OCI-LY7 (cell line): ENCODE data around the gene RNF126. TPM values are rescaled to one million over a fixed set of nuclear protein-coding genes. Genes with fewer than 3 reads are reported as not detected.

ENCODE experiments used
- BruUV-seq: library from RNA; stranded (reverse); fragments of 400-500 nt; replicated peaks from 2 replicates; lab custom pipeline; 2021; lab: Mats Ljungman, UMichigan
- CTCF ChIA-PET: fragments of 300-600 bp; sonication (Branson Sonifier 250); formaldehyde crosslinking; loops from one replicate; lab custom pipeline; 2022; ENCODE audit warnings: antibody characterized with exemption; ENCODE audit not compliant: unreplicated experiment; lab: Charles Lee
- POLR2A ChIA-PET: fragments of 300-600 bp; sonication (Branson Sonifier 250); formaldehyde crosslinking; loops from one replicate; lab custom pipeline; 2022; ENCODE audit warnings: antibody characterized with exemption; lab: Charles Lee
- DNase-seq: peaks from one replicate; pipeline ENCODE4 v3.0.0-alpha.2; 2015; ENCODE audit warnings: low spot score
- H2AFZ ChIP-seq: fragments of 200-600 bp; sonication (generic), shearing (Covaris generic); 2 replicates; pipeline ENCODE4 v1.6.1; 2014; ENCODE audit warnings: mild to moderate bottlenecking, antibody characterized with exemption, low read length, moderate library complexity
- H3K27ac ChIP-seq: fragments of 200-600 bp; sonication (generic); 2 replicates; pipeline ENCODE4 v1.5.1; 2014; ENCODE audit warnings: mixed run types, low read depth, mild to moderate bottlenecking, moderate library complexity, low read length, inconsistent platforms; ENCODE audit not compliant: poor library complexity, severe bottlenecking
- H3K36me3 ChIP-seq: fragments of 200-600 bp; sonication (generic); 2 replicates; pipeline ENCODE4 v1.6.1; 2014; ENCODE audit warnings: mild to moderate bottlenecking, antibody characterized with exemption, low read length, moderate library complexity, mixed read lengths; ENCODE audit not compliant: insufficient read depth
- H3K4me1 ChIP-seq: fragments of 200-600 bp; sonication (generic); 2 replicates; pipeline ENCODE4 v1.5.1; 2014; ENCODE audit warnings: mild to moderate bottlenecking, low read length; ENCODE audit not compliant: insufficient read depth, poor library complexity, severe bottlenecking
- H3K4me2 ChIP-seq: fragments of 200-600 bp; sonication (generic); 2 replicates; pipeline ENCODE4 v1.6.1; 2014; ENCODE audit warnings: mild to moderate bottlenecking, low read length
- H3K4me3 ChIP-seq: fragments of 200-600 bp; sonication (generic); 2 replicates; pipeline ENCODE4 v1.5.1; 2014; ENCODE audit warnings: mild to moderate bottlenecking, low read depth, low read length; ENCODE audit not compliant: poor library complexity, severe bottlenecking
- H3K79me2 ChIP-seq: fragments of 200-600 bp; sonication (generic); 2 replicates; pipeline ENCODE4 v1.6.1; 2016; ENCODE audit warnings: low read depth, mild to moderate bottlenecking, low read length, moderate library complexity, mixed read lengths; ENCODE audit not compliant: insufficient read depth
- H3K9me2 ChIP-seq: fragments of 200-600 bp; sonication (generic); 2 replicates; pipeline ENCODE4 v1.6.1; 2016; ENCODE audit warnings: mild to moderate bottlenecking, low read length, mixed read lengths; ENCODE audit not compliant: insufficient read depth
- H3K9me3 ChIP-seq: fragments of 200-600 bp; sonication (generic); 2 replicates; pipeline ENCODE4 v1.6.1; 2014; ENCODE audit warnings: mild to moderate bottlenecking, mixed run types, low read length, mixed read lengths
- H4K20me1 ChIP-seq: fragments of 200-600 bp; sonication (generic); 2 replicates; pipeline ENCODE4 v1.6.1; 2014; ENCODE audit warnings: mild to moderate bottlenecking, antibody characterized with exemption, low read length, moderate library complexity, mixed read lengths; ENCODE audit not compliant: insufficient read depth
- CTCF ChIP-seq: fragments of 200-600 bp; sonication (generic); conservative IDR thresholded peaks from 2 replicates; pipeline ENCODE4 v1.5.1; 2014; ENCODE audit warnings: mild to moderate bottlenecking, antibody characterized with exemption, low read length, moderate library complexity, mixed read lengths
- EZH2phosphoT487 ChIP-seq: fragments of 200-600 bp; sonication (generic); IDR thresholded peaks from 2 replicates; pipeline ENCODE4 v1.6.1; 2018; ENCODE audit warnings: low read depth, borderline replicate concordance, mild to moderate bottlenecking, mixed run types, antibody characterized with exemption, low read length, moderate library complexity, mixed read lengths
- intact Hi-C: fragments of 100-400 bp; cut with micrococcal nuclease; formaldehyde crosslinking; loops from one replicate; pipeline ENCODE4 v1.10.0; 2022; ENCODE audit not compliant: unreplicated experiment
- total RNA-seq, 2 experiments: library from RNA; depleted of rRNA in 1 of 2; stranded (reverse); fragments of >200 nt in 1 of 2; shearing (Covaris generic) in 1 of 2; gene quantifications; 2 replicates each; pipeline ENCODE4 v1.2.3, GENCODE V29; 2014 to 2022

RNF126 gene
- total RNA-seq, 2 experiments from 2014 or later = 98.6 to 104 TPM

- DNase-seq = no peak
- Histone ChIP-seq H3K79me2 (no peaks in the 10 kb centered on the region), H3K36me3 (no peaks in the 10 kb centered on the region), H3K27ac (no peak overlapping the region), H3K9me2 (no peaks in the 10 kb centered on the region), H3K4me3 (no peak overlapping the region), H4K20me1 (no peaks in the 10 kb centered on the region), H3K4me2 (no peak overlapping the region), H2AFZ (no peak overlapping the region), H3K9me3 (no peaks in the 10 kb centered on the region), H3K4me1 (peaks cover 5% of the 10 kb centered on the region)
- POLR2A ChIA-PET = no interaction called here
- CTCF ChIA-PET = no interaction called here
- BruUV-seq = no TSS peak
- intact Hi-C loops = no loop called here
- TF ChIP-seq EZH2phosphoT487 = no peak
- no peak for TF ChIP-seq CTCF
These were observed 61.7 kb downstream of the RNF126 start for GRCh38 chr19:601310-601709.

Other genes with a start within 250 kb of the RNF126 start
- gene SHC2, start 202.2 kb downstream of the RNF126 start, total RNA-seq (2014; rRNA removed; shearing (Covaris generic)) = 0.28 TPM in 1 of 2 replicates, not detected in the other
- gene SHC2, start 202.2 kb downstream of the RNF126 start, total RNA-seq (2022) = 0.48 and 0.65 TPM in 2 replicates
- gene MADCAM1, start 166.7 kb downstream of the RNF126 start, total RNA-seq (2014; rRNA removed; shearing (Covaris generic)) = 0.26 and 0.69 TPM in 2 replicates
- 2.0 TPM in 2 replicates for gene MADCAM1, start 166.7 kb downstream of the RNF126 start, total RNA-seq (2022)
- 17.2 and 25.6 TPM in 2 replicates for gene TPGS1, start 155.7 kb downstream of the RNF126 start, total RNA-seq (2014; rRNA removed; shearing (Covaris generic))
- gene TPGS1, start 155.7 kb downstream of the RNF126 start, total RNA-seq (2022) = 20.8 and 24.4 TPM in 2 replicates
- 65.2 and 77.2 TPM in 2 replicates for gene CDC34, start 131.5 kb downstream of the RNF126 start, total RNA-seq (2014; rRNA removed; shearing (Covaris generic))
- 58.0 and 58.2 TPM in 2 replicates for gene CDC34, start 131.5 kb downstream of the RNF126 start, total RNA-seq (2022)
- not detected in 2 replicates for gene GZMM, start 119.2 kb downstream of the RNF126 start, total RNA-seq (2014; rRNA removed; shearing (Covaris generic))
- not detected in 2 replicates for gene GZMM, start 119.2 kb downstream of the RNF126 start, total RNA-seq (2022)
- 158 and 180 TPM in 2 replicates for gene BSG, start 90.6 kb downstream of the RNF126 start, total RNA-seq (2014; rRNA removed; shearing (Covaris generic))
- gene BSG, start 90.6 kb downstream of the RNF126 start, total RNA-seq (2022) = 189 and 197 TPM in 2 replicates
- gene HCN2, start 73.3 kb downstream of the RNF126 start, total RNA-seq (2014; rRNA removed; shearing (Covaris generic)) = 0.05 and 0.06 TPM in 2 replicates
- gene HCN2, start 73.3 kb downstream of the RNF126 start, total RNA-seq (2022) = 1.0 and 1.2 TPM in 2 replicates
- 50.0 and 65.5 TPM in 2 replicates for gene POLRMT, start 29.7 kb downstream of the RNF126 start, total RNA-seq (2014; rRNA removed; shearing (Covaris generic))
- gene POLRMT, start 29.7 kb downstream of the RNF126 start, total RNA-seq (2022) = 70.7 and 74.6 TPM in 2 replicates
- 0.21 TPM in 1 of 2 replicates, not detected in the other for gene FGF22, start 23.3 kb downstream of the RNF126 start, total RNA-seq (2014; rRNA removed; shearing (Covaris generic))
- 0.48 and 0.53 TPM in 2 replicates for gene FGF22, start 23.3 kb downstream of the RNF126 start, total RNA-seq (2022)
- 3.4 and 5.7 TPM in 2 replicates for gene FSTL3, start 13.2 kb upstream of the RNF126 start, total RNA-seq (2014; rRNA removed; shearing (Covaris generic))
- 6.5 and 7.3 TPM in 2 replicates for gene FSTL3, start 13.2 kb upstream of the RNF126 start, total RNA-seq (2022)
- gene PRSS57, start 32.2 kb upstream of the RNF126 start, total RNA-seq (2014; rRNA removed; shearing (Covaris generic)) = not detected in 2 replicates
- not detected in 2 replicates for gene PRSS57, start 32.2 kb upstream of the RNF126 start, total RNA-seq (2022)
- gene PALM, start 45.7 kb upstream of the RNF126 start, total RNA-seq (2014; rRNA removed; shearing (Covaris generic)) = 1.4 TPM in 1 of 2 replicates, not detected in the other
- gene PALM, start 45.7 kb upstream of the RNF126 start, total RNA-seq (2022) = 0.42 and 1.2 TPM in 2 replicates
- gene MISP, start 87.9 kb upstream of the RNF126 start, total RNA-seq (2014; rRNA removed; shearing (Covaris generic)) = not detected in 2 replicates
- gene MISP, start 87.9 kb upstream of the RNF126 start, total RNA-seq (2022) = 0.23 TPM in 1 of 2 replicates, not detected in the other
- gene PTBP1, start 134.2 kb upstream of the RNF126 start, total RNA-seq (2014; rRNA removed; shearing (Covaris generic)) = 284 and 315 TPM in 2 replicates
- gene PTBP1, start 134.2 kb upstream of the RNF126 start, total RNA-seq (2022) = 468 and 479 TPM in 2 replicates
- not detected in 2 replicates for gene PLPPR3, start 158.7 kb upstream of the RNF126 start, total RNA-seq (2014; rRNA removed; shearing (Covaris generic))
- not detected in 2 replicates for gene PLPPR3, start 158.7 kb upstream of the RNF126 start, total RNA-seq (2022)
- gene AZU1, start 164.6 kb upstream of the RNF126 start, total RNA-seq (2014; rRNA removed; shearing (Covaris generic)) = not detected in 2 replicates
- not detected in 2 replicates for gene AZU1, start 164.6 kb upstream of the RNF126 start, total RNA-seq (2022)
- not detected in 2 replicates for gene PRTN3, start 177.8 kb upstream of the RNF126 start, total RNA-seq (2014; rRNA removed; shearing (Covaris generic))
- gene PRTN3, start 177.8 kb upstream of the RNF126 start, total RNA-seq (2022) = not detected in 2 replicates
- gene ELANE, start 189.1 kb upstream of the RNF126 start, total RNA-seq (2014; rRNA removed; shearing (Covaris generic)) = not detected in 2 replicates
- not detected in 2 replicates for gene ELANE, start 189.1 kb upstream of the RNF126 start, total RNA-seq (2022)
- gene CFD, start 196.4 kb upstream of the RNF126 start, total RNA-seq (2014; rRNA removed; shearing (Covaris generic)) = 0.35 TPM in 1 of 2 replicates, not detected in the other
- not detected in 2 replicates for gene CFD, start 196.4 kb upstream of the RNF126 start, total RNA-seq (2022)
- gene MED16, start 230.0 kb upstream of the RNF126 start, total RNA-seq (2014; rRNA removed; shearing (Covaris generic)) = 12.9 and 19.1 TPM in 2 replicates
- gene MED16, start 230.0 kb upstream of the RNF126 start, total RNA-seq (2022) = 54.3 and 61.4 TPM in 2 replicates
- gene RNU6-9, start 230.3 kb upstream of the RNF126 start, total RNA-seq (2014; rRNA removed; shearing (Covaris generic)) = not detected in 2 replicates
- gene RNU6-9, start 230.3 kb upstream of the RNF126 start, total RNA-seq (2022) = not detected in 2 replicates